ENCODE results near the gene SNED1.

GRCh38 chr2:241112046-241112445 is 113.6 kb downstream of the SNED1 start:
- TF ChIP-seq TAF1 (IDR thresholded peaks at IDR 0.05; ENCODE audit: low read depth, low read length) = no peak
- TF ChIP-seq POLR2AphosphoS5 (IDR thresholded peaks at IDR 0.05; ENCODE audit: low read depth, low read length) = no peak
- TF ChIP-seq POLR2A (IDR thresholded peaks at IDR 0.05; ENCODE audit: low read depth, low read length) = no peak
- no peak for TF ChIP-seq PAX5 (IDR thresholded peaks at IDR 0.05; ENCODE audit: insufficient read depth, low read length, severe bottlenecking)
- TF ChIP-seq SPI1 (IDR thresholded peaks at IDR 0.05; ENCODE audit: low read depth, low read length) = no peak
- TF ChIP-seq POU2F2 (IDR thresholded peaks at IDR 0.05; ENCODE audit: low read depth, low read length) = no peak
